ENCODE data around the gene SPEF1.

DNA sequence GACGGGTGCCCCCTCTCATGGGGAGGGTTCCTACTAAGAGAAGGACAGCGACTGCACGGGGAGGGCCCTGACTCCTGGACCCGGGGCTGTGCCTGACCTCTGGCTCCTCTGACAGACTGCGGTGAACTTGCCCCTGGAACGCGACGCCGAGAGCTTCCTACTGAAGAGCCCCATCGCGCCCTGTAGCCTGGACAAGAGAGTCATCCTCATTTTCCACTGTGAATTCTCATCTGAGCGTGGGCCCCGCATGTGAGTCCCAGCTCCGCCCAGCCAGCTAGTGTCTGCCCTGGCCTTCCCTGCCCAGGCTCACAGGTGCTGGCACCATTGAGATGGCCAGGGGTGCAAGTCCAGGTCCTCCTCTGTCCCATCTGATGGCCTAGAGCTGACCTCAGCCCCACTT is 22.0 kb upstream of the SPEF1 start:
- TF ChIP-seq POLR2A (IDR thresholded peaks at IDR 0.05) (no peak), EP300 (IDR thresholded peaks at IDR 0.05; ENCODE audit: low read depth) (no peak), POLR2AphosphoS5 (IDR thresholded peaks at IDR 0.05) (no peak)
- TF ChIP-seq, protein P1, sequence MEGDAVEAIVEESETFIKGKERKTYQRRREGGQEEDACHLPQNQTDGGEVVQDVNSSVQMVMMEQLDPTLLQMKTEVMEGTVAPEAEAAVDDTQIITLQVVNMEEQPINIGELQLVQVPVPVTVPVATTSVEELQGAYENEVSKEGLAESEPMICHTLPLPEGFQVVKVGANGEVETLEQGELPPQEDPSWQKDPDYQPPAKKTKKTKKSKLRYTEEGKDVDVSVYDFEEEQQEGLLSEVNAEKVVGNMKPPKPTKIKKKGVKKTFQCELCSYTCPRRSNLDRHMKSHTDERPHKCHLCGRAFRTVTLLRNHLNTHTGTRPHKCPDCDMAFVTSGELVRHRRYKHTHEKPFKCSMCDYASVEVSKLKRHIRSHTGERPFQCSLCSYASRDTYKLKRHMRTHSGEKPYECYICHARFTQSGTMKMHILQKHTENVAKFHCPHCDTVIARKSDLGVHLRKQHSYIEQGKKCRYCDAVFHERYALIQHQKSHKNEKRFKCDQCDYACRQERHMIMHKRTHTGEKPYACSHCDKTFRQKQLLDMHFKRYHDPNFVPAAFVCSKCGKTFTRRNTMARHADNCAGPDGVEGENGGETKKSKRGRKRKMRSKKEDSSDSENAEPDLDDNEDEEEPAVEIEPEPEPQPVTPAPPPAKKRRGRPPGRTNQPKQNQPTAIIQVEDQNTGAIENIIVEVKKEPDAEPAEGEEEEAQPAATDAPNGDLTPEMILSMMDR (IDR thresholded peaks at IDR 0.05), result no peak
